SK-N-SH treated with all-trans-retinoic acid at 6 μM for 48 hours (cell line): ENCODE data around the gene LACRT.

Experiments used
- ATAC-seq: fragments of 200-7000 bp; cut with Tn5 transposase; 3 replicates; pipeline ENCODE4 v1.9.1; 2020; ENCODE audit warnings: mild to moderate bottlenecking, moderate library complexity
- BACH2 ChIP-seq: fragments of 250-450 bp; sonication (Bioruptor Pico); IDR thresholded peaks from 2 replicates; pipeline ENCODE4 v1.9.0; 2021; ENCODE audit warnings: mild to moderate bottlenecking, borderline replicate concordance
- CSDC2 ChIP-seq: fragments of 250-450 bp; sonication (Bioruptor Pico); IDR thresholded peaks from 2 replicates; pipeline ENCODE4 v1.5.0; 2020; ENCODE audit warnings: mild to moderate bottlenecking, moderate library complexity
- ESRRG ChIP-seq: fragments of 250-450 bp; sonication (Bioruptor Pico); IDR thresholded peaks from 2 replicates; pipeline ENCODE4 v1.6.1; 2021; ENCODE audit warnings: mild to moderate bottlenecking
- GLIS3 ChIP-seq: fragments of 250-450 bp; sonication (Bioruptor Pico); IDR thresholded peaks from 2 replicates; pipeline ENCODE4 v1.5.0; 2020; ENCODE audit warnings: mild to moderate bottlenecking, moderate library complexity
- ISL1 ChIP-seq: fragments of 250-450 bp; sonication (Bioruptor Pico); IDR thresholded peaks from 2 replicates; pipeline ENCODE4 v2.1.2; 2022; ENCODE audit warnings: mild to moderate bottlenecking, moderate library complexity
- RARB ChIP-seq: fragments of 250-450 bp; sonication (Bioruptor Pico); IDR thresholded peaks from 2 replicates; pipeline ENCODE4 v1.8.0; 2021; ENCODE audit warnings: mild to moderate bottlenecking, moderate library complexity
- SNAI2 ChIP-seq: fragments of 250-450 bp; sonication (Bioruptor Pico); IDR thresholded peaks from 2 replicates; pipeline ENCODE4 v1.5.0; 2020; ENCODE audit warnings: mild to moderate bottlenecking, moderate library complexity
- TCF4 ChIP-seq: fragments of 250-450 bp; sonication (Bioruptor Pico); IDR thresholded peaks from 2 replicates; pipeline ENCODE4 v1.8.0; 2021; ENCODE audit warnings: mild to moderate bottlenecking, moderate library complexity, borderline replicate concordance
- ZC3H10 ChIP-seq: fragments of 250-450 bp; sonication (Bioruptor Pico); IDR thresholded peaks from 2 replicates; pipeline ENCODE4 v1.5.1; 2021; ENCODE audit warnings: mild to moderate bottlenecking, moderate library complexity
- ZNF565 ChIP-seq: fragments of 450-650 bp; formaldehyde crosslinking; conservative IDR thresholded peaks from 2 replicates; pipeline ENCODE4 v1.5.0; 2020; ENCODE audit warnings: low read depth, mild to moderate bottlenecking, moderate library complexity
- TF ChIP-seq, protein P1 (sequence below): fragments of 250-450 bp; sonication (Bioruptor Pico); IDR thresholded peaks from 2 replicates; pipeline ENCODE4 v1.5.1; 2020; ENCODE audit warnings: low read depth, mild to moderate bottlenecking, moderate library complexity
- TF ChIP-seq, protein P2 (sequence below): fragments of 250-450 bp; sonication (Bioruptor Pico); IDR thresholded peaks from 2 replicates; pipeline ENCODE4 v1.5.0; 2020; ENCODE audit warnings: mild to moderate bottlenecking, moderate library complexity
- TF ChIP-seq, protein P3 (sequence below): fragments of 250-450 bp; sonication (Bioruptor Pico); IDR thresholded peaks from 2 replicates; pipeline ENCODE4 v1.8.0; 2021; ENCODE audit warnings: low read depth, mild to moderate bottlenecking, moderate library complexity, borderline replicate concordance
- TF ChIP-seq, protein P4 (sequence below): fragments of 250-450 bp; sonication (Bioruptor Pico); IDR thresholded peaks from 2 replicates; pipeline ENCODE4 v1.5.1; 2021; ENCODE audit warnings: mild to moderate bottlenecking, moderate library complexity

Gene LACRT

DNA sequence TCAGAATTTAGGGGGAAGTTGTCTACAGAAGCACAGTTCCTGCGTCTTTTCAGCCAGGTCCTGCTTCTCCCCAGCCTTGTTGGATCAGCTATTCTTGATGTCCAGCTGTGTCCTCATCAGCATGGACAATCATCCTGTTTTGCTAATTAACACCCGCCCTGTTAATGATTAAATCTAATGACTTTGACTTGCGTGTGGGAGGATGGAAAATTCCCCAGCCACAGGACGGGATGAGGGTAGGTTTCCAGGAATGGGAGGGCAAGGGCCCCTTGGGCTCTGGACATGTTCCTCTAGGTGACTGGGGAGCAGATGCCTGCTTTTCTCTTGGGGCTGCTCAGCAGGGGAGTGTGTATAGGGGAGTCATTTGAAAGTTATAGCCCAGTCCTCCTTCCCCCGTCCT lies 41.0 kb downstream of the LACRT start (continued):
- TF ChIP-seq, protein P1, sequence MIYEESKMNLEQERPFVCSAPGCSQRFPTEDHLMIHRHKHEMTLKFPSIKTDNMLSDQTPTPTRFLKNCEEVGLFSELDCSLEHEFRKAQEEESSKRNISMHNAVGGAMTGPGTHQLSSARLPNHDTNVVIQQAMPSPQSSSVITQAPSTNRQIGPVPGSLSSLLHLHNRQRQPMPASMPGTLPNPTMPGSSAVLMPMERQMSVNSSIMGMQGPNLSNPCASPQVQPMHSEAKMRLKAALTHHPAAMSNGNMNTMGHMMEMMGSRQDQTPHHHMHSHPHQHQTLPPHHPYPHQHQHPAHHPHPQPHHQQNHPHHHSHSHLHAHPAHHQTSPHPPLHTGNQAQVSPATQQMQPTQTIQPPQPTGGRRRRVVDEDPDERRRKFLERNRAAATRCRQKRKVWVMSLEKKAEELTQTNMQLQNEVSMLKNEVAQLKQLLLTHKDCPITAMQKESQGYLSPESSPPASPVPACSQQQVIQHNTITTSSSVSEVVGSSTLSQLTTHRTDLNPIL (CRISPR knock-in tag), result no peak

DNA sequence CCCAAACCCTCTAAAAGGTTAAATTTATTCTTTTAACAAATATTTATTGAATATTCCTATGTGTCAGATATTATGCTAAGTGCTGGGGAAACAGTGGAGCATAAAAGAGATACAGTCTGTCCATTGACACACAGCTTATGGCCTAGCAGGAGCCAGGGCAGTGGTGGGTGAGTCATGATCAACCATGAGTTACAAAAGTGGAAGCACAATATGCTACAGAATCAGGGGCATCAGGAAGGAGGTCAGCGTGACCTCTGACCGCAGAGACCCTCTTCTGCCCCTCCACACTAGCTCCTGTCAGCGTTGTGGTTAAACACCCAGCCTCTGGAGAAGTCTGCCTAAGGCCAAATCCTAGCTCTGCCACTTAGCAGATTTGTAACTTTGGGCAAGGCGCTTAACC lies 41.6 kb downstream of the LACRT start:
- TF ChIP-seq, protein P2, sequence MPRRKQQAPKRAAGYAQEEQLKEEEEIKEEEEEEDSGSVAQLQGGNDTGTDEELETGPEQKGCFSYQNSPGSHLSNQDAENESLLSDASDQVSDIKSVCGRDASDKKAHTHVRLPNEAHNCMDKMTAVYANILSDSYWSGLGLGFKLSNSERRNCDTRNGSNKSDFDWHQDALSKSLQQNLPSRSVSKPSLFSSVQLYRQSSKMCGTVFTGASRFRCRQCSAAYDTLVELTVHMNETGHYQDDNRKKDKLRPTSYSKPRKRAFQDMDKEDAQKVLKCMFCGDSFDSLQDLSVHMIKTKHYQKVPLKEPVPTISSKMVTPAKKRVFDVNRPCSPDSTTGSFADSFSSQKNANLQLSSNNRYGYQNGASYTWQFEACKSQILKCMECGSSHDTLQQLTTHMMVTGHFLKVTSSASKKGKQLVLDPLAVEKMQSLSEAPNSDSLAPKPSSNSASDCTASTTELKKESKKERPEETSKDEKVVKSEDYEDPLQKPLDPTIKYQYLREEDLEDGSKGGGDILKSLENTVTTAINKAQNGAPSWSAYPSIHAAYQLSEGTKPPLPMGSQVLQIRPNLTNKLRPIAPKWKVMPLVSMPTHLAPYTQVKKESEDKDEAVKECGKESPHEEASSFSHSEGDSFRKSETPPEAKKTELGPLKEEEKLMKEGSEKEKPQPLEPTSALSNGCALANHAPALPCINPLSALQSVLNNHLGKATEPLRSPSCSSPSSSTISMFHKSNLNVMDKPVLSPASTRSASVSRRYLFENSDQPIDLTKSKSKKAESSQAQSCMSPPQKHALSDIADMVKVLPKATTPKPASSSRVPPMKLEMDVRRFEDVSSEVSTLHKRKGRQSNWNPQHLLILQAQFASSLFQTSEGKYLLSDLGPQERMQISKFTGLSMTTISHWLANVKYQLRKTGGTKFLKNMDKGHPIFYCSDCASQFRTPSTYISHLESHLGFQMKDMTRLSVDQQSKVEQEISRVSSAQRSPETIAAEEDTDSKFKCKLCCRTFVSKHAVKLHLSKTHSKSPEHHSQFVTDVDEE (CRISPR knock-in tag), result no peak
- TF ChIP-seq SNAI2 (CRISPR knock-in tag) (no peak), TCF4 (CRISPR knock-in tag) (no peak), ISL1 (no peak)
- TF ChIP-seq, protein P3, sequence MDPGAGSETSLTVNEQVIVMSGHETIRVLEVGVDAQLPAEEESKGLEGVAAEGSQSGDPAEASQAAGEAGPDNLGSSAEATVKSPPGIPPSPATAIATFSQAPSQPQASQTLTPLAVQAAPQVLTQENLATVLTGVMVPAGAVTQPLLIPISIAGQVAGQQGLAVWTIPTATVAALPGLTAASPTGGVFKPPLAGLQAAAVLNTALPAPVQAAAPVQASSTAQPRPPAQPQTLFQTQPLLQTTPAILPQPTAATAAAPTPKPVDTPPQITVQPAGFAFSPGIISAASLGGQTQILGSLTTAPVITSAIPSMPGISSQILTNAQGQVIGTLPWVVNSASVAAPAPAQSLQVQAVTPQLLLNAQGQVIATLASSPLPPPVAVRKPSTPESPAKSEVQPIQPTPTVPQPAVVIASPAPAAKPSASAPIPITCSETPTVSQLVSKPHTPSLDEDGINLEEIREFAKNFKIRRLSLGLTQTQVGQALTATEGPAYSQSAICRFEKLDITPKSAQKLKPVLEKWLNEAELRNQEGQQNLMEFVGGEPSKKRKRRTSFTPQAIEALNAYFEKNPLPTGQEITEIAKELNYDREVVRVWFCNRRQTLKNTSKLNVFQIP, result no peak
- TF ChIP-seq, protein P4, sequence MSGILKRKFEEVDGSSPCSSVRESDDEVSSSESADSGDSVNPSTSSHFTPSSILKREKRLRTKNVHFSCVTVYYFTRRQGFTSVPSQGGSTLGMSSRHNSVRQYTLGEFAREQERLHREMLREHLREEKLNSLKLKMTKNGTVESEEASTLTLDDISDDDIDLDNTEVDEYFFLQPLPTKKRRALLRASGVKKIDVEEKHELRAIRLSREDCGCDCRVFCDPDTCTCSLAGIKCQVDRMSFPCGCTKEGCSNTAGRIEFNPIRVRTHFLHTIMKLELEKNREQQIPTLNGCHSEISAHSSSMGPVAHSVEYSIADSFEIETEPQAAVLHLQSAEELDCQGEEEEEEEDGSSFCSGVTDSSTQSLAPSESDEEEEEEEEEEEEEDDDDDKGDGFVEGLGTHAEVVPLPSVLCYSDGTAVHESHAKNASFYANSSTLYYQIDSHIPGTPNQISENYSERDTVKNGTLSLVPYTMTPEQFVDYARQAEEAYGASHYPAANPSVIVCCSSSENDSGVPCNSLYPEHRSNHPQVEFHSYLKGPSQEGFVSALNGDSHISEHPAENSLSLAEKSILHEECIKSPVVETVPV (CRISPR knock-in tag), result no peak
- ATAC-seq, result no peak

DNA sequence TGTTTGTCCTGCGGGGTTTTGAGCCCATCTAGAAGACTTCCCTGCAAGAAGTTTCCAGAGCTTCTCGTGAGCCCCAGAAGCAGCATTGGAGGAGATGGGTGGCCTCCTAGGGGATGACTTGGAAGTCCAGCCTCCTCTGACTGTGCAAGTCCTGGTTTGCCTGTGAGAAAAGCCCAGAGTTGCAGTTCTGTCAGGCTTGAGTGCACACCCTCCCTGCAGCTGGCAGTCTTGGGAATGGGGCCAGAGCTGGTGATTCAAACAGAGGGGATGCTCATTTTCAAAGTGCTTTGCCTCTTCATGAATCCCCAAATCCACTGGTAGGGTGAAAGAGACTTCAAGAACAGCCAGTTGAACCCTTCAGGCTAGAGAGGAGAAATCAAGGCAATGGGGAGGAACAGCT lies 42.4 kb downstream of the LACRT start:
- ATAC-seq, result no peak

DNA sequence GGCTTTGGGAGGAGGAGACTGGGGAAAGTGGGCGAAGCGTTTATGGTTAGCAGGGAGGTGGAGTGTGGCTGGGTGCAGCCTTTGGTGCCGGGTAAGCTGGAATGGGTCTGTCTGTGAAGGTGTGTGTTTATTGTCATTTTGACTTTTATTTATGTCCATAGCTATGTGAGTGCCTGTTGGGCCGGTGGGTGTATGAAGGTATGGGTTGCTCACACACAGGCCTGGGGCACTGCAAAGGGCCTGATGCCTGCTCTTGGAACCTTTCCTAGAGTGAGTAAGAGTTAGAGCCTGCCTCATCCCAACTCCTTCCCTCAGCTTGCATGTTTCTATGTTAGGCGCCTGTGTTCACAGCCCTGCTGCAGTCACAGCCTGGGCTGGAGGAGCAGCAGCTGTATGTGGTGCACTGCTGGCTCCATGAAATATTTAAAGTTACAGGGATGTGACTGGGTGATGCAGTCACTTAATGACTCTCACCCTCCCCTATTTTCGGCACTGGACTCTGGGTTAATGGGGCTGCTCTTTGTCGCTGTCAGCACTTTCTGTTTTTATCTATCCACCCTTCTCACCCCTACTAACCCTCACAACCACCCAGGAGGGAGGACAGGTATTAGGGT lies 43.6 kb downstream of the LACRT start:
- TF ChIP-seq, protein P3, result no peak
- TF ChIP-seq RARB (no peak), TCF4 (CRISPR knock-in tag) (no peak), GLIS3 (CRISPR knock-in tag) (no peak), CSDC2 (no peak), ESRRG (no peak)
- TF ChIP-seq, all 23 proteins: peak for 0
- ATAC-seq, result peak; percentile 40

More for the DNA sequence above, 42.4 kb downstream of the LACRT start:
- TF ChIP-seq ZNF565 (CRISPR knock-in tag) (no peak), RARB (no peak), BACH2 (no peak), ZC3H10 (no peak)
- TF ChIP-seq, protein P4 (CRISPR knock-in tag), result no peak
- TF ChIP-seq, protein P2 (CRISPR knock-in tag), result no peak
